H9 (cell line): ENCODE data around the gene CRHR1. TPM values are rescaled to one million over a fixed set of nuclear protein-coding genes. Genes with fewer than 3 reads are reported as not detected.

Experiments
- DNase-seq: peaks from one replicate; pipeline ENCODE4 v3.0.0-alpha.2; 2017
- H2AFZ ChIP-seq: one replicate; pipeline ENCODE4 v1.6.1; 2013; ENCODE audit warnings: mild to moderate bottlenecking, low read length, control low read depth, moderate library complexity
- H2AK5ac ChIP-seq: 2 replicates; pipeline ENCODE4 v1.6.1; 2013; ENCODE audit warnings: low read length, control low read depth, mixed read lengths; ENCODE audit not compliant: insufficient read length
- H2BK120ac ChIP-seq: one replicate; pipeline ENCODE4 v1.6.1; 2013; ENCODE audit warnings: low read depth, mild to moderate bottlenecking, low read length, control low read depth, inconsistent platforms; ENCODE audit not compliant: poor library complexity, severe bottlenecking
- H2BK12ac ChIP-seq: 2 replicates; pipeline ENCODE4 v1.6.1; 2013; ENCODE audit warnings: low read length, control low read depth, mixed read lengths, low read depth; ENCODE audit not compliant: insufficient read length
- H2BK15ac ChIP-seq: 2 replicates; pipeline ENCODE4 v1.6.1; 2013; ENCODE audit warnings: low read depth, low read length, control low read depth
- H2BK20ac ChIP-seq: one replicate; pipeline ENCODE4 v1.6.1; 2013; ENCODE audit warnings: low read depth, mild to moderate bottlenecking, low read length, control low read depth, inconsistent platforms; ENCODE audit not compliant: poor library complexity, severe bottlenecking
- H2BK5ac ChIP-seq: 2 replicates; pipeline ENCODE4 v1.6.1; 2013; ENCODE audit warnings: low read length, control low read depth, mixed read lengths; ENCODE audit not compliant: insufficient read length
- H3K14ac ChIP-seq: 2 replicates; pipeline ENCODE4 v1.6.1; 2013; ENCODE audit warnings: low read length, control low read depth; ENCODE audit not compliant: insufficient read depth
- H3K18ac ChIP-seq: 2 replicates; pipeline ENCODE4 v1.6.1; 2013; ENCODE audit warnings: low read depth, mild to moderate bottlenecking, mixed read lengths, low read length, control low read depth; ENCODE audit not compliant: insufficient read length
- H3K23ac ChIP-seq: 2 replicates; pipeline ENCODE4 v1.6.1; 2013; ENCODE audit warnings: low read length, control low read depth, mixed read lengths, low read depth; ENCODE audit not compliant: insufficient read length
- H3K23me2 ChIP-seq: 2 replicates; pipeline ENCODE4 v1.6.1; 2013; ENCODE audit warnings: low read depth, mild to moderate bottlenecking, mixed read lengths, low read length, control low read depth; ENCODE audit not compliant: insufficient read length, poor library complexity, severe bottlenecking
- H3K27ac ChIP-seq: 2 replicates; pipeline ENCODE4 v1.5.1; 2013; ENCODE audit warnings: low read length, control low read depth, mixed read lengths, low read depth; ENCODE audit not compliant: insufficient read length
- H3K27me3 ChIP-seq: 2 replicates; pipeline ENCODE4 v1.6.1; 2013; ENCODE audit warnings: low read length, control low read depth, inconsistent platforms; ENCODE audit not compliant: insufficient read depth
- H3K4ac ChIP-seq: 2 replicates; pipeline ENCODE4 v1.6.1; 2013; ENCODE audit warnings: low read depth, mild to moderate bottlenecking, control low read depth, inconsistent platforms, low read length, moderate library complexity
- H3K4me1 ChIP-seq: 2 replicates; pipeline ENCODE4 v1.6.1; 2013; ENCODE audit warnings: low read length, control low read depth, inconsistent platforms; ENCODE audit not compliant: insufficient read depth
- H3K4me2 ChIP-seq: 2 replicates; pipeline ENCODE4 v1.6.1; 2013; ENCODE audit warnings: low read length, control low read depth, mixed read lengths; ENCODE audit not compliant: insufficient read length, insufficient read depth
- H3K56ac ChIP-seq: 2 replicates; pipeline ENCODE4 v1.6.1; 2013; ENCODE audit warnings: low read depth, mild to moderate bottlenecking, mixed read lengths, low read length, control low read depth; ENCODE audit not compliant: insufficient read length
- H3K79me1 ChIP-seq: 2 replicates; pipeline ENCODE4 v1.6.1; 2013; ENCODE audit warnings: low read depth, mild to moderate bottlenecking, moderate library complexity, low read length, control low read depth, inconsistent platforms; ENCODE audit not compliant: insufficient read depth, poor library complexity, severe bottlenecking
- H3K79me2 ChIP-seq: 2 replicates; pipeline ENCODE4 v1.6.1; 2013; ENCODE audit warnings: low read length, control low read depth, inconsistent platforms; ENCODE audit not compliant: insufficient read depth
- H3K9ac ChIP-seq: 2 replicates; pipeline ENCODE4 v1.6.1; 2013; ENCODE audit warnings: low read length, control low read depth, mixed read lengths; ENCODE audit not compliant: insufficient read length; ENCODE audit errors: extremely low read depth
- H3K9me3 ChIP-seq: one replicate; pipeline ENCODE4 v1.6.1; 2013; ENCODE audit warnings: low read depth, low read length, inconsistent platforms; ENCODE audit not compliant: control insufficient read depth
- H3T11ph ChIP-seq: one replicate; pipeline ENCODE4 v1.6.1; 2013; ENCODE audit warnings: mild to moderate bottlenecking, low read length, control low read depth, inconsistent platforms
- H4K20me1 ChIP-seq: one replicate; pipeline ENCODE4 v1.6.1; 2013; ENCODE audit not compliant: control insufficient read depth, insufficient read length, insufficient read depth
- H4K5ac ChIP-seq: 2 replicates; pipeline ENCODE4 v1.6.1; 2013; ENCODE audit warnings: low read depth, mild to moderate bottlenecking, mixed read lengths, low read length, control low read depth; ENCODE audit not compliant: insufficient read length
- H4K8ac ChIP-seq: replicated peaks from 2 replicates; pipeline ENCODE4 v1.6.1; 2013; ENCODE audit warnings: low read length, control low read depth, mixed read lengths, low read depth; ENCODE audit not compliant: insufficient read length
- H4K91ac ChIP-seq: 2 replicates; pipeline ENCODE4 v1.6.1; 2013; ENCODE audit warnings: low read depth, mild to moderate bottlenecking, moderate library complexity, mixed read lengths, low read length, control low read depth; ENCODE audit not compliant: insufficient read length
- H3K27ac Mint-ChIP-seq, 3 experiments: 2 replicates in 2 of 3; 3 replicates in 1 of 3; pipeline ENCODE4 v1.8.0; 2020 to 2021; ENCODE audit warnings: mixed read lengths in 3 of 3, mild to moderate bottlenecking in 1 of 3, moderate library complexity in 1 of 3
- H3K27me3 Mint-ChIP-seq: 2 replicates; pipeline ENCODE4 v1.8.0; 2021; ENCODE audit warnings: low read depth, mild to moderate bottlenecking, moderate library complexity, mixed read lengths
- H3K36me3 Mint-ChIP-seq, 3 experiments: 2 replicates in 2 of 3; 3 replicates in 1 of 3; pipeline ENCODE4 v1.8.0; 2020 to 2021; ENCODE audit warnings: low read depth in 3 of 3, mixed read lengths in 3 of 3; ENCODE audit not compliant: insufficient read depth in 1 of 3
- H3K4me1 Mint-ChIP-seq, 2 experiments: 2 replicates each; pipeline ENCODE4 v1.8.0; 2020; ENCODE audit warnings: mixed read lengths in 2 of 2
- H3K4me3 Mint-ChIP-seq, 2 experiments: 2 replicates in 1 of 2; 3 replicates in 1 of 2; pipeline ENCODE4 v1.8.0; 2020 to 2021; ENCODE audit warnings: mild to moderate bottlenecking in 2 of 2, mixed read lengths in 2 of 2, moderate library complexity in 1 of 2
- H3K9me3 Mint-ChIP-seq, 2 experiments: 2 replicates in 1 of 2; 3 replicates in 1 of 2; pipeline ENCODE4 v1.8.0; 2020; ENCODE audit warnings: mild to moderate bottlenecking in 2 of 2, mixed read lengths in 2 of 2, moderate library complexity in 1 of 2
- CTCF ChIP-seq: fragments of 200-600 bp; sonication (generic); conservative IDR thresholded peaks from 3 replicates; pipeline ENCODE4 v1.8.0; 2021; ENCODE audit warnings: antibody characterized with exemption, mild to moderate bottlenecking
- WGBS: extraction: QIAGEN DNeasy Blood & Tissue Kit; methylation state at CpG from one replicate; pipeline ENCODE4 v1.1.7; 2013; ENCODE audit warnings: missing lambda C conversion rate, low lambda C conversion rate, mixed read lengths; ENCODE audit not compliant: insufficient read length; ENCODE audit errors: extremely low coverage; 5-methylcytosine and 5-hydroxymethylcytosine counted together
- total RNA-seq: library from RNA; stranded (reverse); gene quantifications from 2 replicates; pipeline ENCODE4 v1.2.1, GENCODE V29; 2021

CRHR1 gene
- total RNA-seq, 1 experiment from 2014 or later, result 0.52 TPM

DNA sequence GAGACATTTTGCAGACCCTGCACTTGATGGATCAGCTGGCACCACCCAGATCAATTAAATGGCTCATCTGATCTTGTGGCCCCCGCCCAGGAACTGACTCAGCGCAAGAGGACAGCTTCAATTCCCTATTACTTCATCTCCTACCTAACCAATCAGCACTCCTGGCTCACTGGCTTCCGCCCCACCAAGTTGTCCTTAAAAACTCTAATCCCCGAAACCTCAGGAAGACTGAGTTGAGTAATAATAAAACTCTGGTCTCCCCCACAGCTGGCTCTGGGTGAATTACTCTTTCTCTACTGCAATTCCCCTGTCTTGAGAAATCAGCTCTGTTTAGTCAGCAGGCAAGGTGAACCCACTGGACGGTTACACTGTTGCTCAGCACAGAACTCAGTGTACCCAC lies 84.2 kb downstream of the CRHR1 start:
- no CpG with 5 or more reads among the region's 5 CpGs for WGBS
- Histone ChIP-seq H3K56ac (no peak overlapping the region), H4K5ac (no peak overlapping the region), H2AFZ (no peak overlapping the region), H3K4me1 (0 out of 2 replicates have a peak, but pooled peaks cover 2% of the 10 kb centered on the region), H2BK120ac (no peak overlapping the region), H3K27me3 (no peaks in the 10 kb centered on the region), H3K23ac (no peak overlapping the region), H3K4me2 (no peak overlapping the region), H3K23me2 (no peaks in the 10 kb centered on the region), H3K79me2 (no peaks in the 10 kb centered on the region), H3K9me3 (no peaks in the 10 kb centered on the region), H3K4ac (no peak overlapping the region), H2AK5ac (no peak overlapping the region), H3K27ac (no peak overlapping the region), H3K9ac (no peak overlapping the region), H3T11ph (no peak overlapping the region), H2BK15ac (no peak overlapping the region), H2BK5ac (no peak overlapping the region), H3K14ac (no peak overlapping the region), H3K79me1 (no peaks in the 10 kb centered on the region), H4K8ac (no peak overlapping the region), H2BK12ac (no peak overlapping the region), H4K20me1 (no peaks in the 10 kb centered on the region), H4K91ac (no peak overlapping the region), H2BK20ac (no peak overlapping the region), H3K18ac (no peak overlapping the region)
- Mint-ChIP-seq H3K4me1 (peaks cover 35 to 44% of the 10 kb centered on the region in 2 experiments), H3K9me3 (no peaks in the 10 kb centered on the region), H3K36me3 (no peaks in the 10 kb centered on the region), H3K27ac (no peak overlapping the region; a peak in 1 of 7 replicates), H3K4me3 (no peak overlapping the region), H3K27me3 (peaks cover 2% of the 10 kb centered on the region; the same call in 1 of the 2 replicates)
- no peak for TF ChIP-seq CTCF
- DNase-seq, result no peak
